HG03196 (cell line): ENCODE measurements around the gene SH3YL1.

Experiments used
- ATAC-seq: cut with Tn5 transposase; IDR thresholded peaks from one replicate; pipeline ENCODE4 v1.9.1; 2021; ENCODE audit not compliant: unreplicated experiment

SH3YL1 gene

DNA sequence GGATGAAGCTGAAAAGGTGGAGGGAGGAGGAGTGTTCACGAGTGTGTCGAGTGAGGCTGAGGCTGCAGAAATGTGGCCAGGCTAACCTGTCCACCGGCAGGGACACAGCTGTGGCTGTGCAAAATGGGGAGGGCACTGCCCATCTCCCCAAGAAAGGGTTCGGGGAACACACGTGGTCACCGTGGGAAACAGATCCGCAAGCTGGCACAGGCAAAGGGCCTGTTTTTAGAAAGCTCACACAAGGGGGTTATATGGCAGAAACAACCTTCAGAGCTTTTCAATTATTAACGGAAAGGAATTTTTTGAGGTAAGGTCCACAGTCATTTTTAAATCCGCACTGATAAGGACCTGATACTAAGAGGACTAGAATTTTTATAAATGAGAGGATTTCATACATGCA is 35.7 kb downstream of the SH3YL1 start:
- no peak for ATAC-seq

- no peak for ATAC-seq
These were observed 39.7 kb downstream of the SH3YL1 start for GRCh38 chr2:223971-224760.

GRCh38 chr2:223451-223850 is 40.4 kb downstream of the SH3YL1 start:
- no peak for ATAC-seq

- ATAC-seq = no peak
These were observed 47.8 kb downstream of the SH3YL1 start for GRCh38 chr2:216068-216467.

DNA sequence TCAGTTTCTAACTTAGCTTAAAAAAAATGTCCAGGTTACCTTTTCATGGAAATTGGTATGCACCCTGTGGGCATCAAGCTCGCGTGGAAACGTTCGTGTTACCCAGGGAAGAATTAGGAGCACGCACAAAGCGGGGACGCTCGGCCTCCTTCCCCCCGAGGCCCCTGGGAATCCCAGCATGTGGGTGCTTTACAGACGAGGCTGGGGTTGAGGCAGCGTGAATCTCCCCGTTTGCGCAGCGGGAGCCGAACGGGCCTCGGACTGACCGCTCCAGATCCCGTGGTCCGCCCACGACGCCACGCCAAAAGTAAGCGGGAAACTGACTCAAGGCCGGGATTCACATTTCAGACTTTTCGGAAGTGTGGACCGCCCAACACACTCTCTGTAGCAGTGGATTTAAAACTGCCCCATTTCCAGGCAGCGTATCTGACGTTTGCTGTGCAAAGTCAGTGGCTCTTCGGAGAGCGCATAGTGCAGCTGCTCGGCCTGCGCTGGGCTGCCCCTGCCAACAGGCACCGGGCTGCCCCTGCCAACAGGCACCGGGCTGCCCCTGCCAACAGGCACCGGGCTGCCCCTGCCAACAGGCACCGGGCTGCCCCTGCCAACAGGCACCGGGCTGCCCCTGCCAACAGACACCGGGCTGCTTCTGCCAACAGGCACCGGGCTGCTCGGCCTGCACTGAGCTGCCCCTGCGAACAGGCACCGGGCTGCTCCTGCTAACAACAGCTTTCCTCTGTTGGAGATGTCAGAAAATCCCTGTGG is 49.7 kb downstream of the SH3YL1 start:
- ATAC-seq = no peak

DNA sequence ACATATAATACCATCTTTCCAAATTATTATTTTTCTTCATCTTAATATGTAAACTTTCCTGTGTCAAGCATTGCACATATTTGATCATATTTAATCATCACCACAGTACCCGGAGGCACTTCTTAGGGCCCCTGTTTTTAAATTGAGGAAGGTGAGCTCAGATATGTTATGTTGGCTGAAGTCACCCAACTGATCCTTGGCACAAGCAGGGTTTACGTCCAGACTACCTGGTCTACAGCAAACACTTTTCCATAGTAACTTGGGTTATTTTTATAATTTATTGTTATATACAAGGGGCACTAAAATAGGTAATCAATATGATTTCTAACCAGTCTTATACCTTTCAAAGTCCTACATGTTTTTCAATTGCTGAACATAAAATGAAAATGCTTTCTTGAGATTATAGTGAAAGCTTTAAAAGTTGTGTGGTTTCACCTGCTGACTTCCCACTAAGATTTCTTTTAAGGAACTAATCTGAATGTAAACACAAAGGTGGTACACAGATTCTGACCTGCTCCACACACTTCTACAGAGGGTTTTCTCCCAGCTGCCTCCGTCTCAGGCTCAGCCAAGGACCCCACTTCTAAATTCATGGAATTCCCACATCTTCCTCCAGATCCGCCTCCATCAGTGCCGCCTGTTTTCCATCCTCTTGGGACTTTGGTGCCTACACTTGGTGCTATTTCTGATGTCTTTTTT is 52.2 kb downstream of the SH3YL1 start:
- no peak for ATAC-seq

GRCh38 chr2:210660-211059 is 53.2 kb downstream of the SH3YL1 start:
- no peak for ATAC-seq

- no peak for ATAC-seq
These were observed 54.4 kb downstream of the SH3YL1 start for GRCh38 chr2:209470-209869.

DNA sequence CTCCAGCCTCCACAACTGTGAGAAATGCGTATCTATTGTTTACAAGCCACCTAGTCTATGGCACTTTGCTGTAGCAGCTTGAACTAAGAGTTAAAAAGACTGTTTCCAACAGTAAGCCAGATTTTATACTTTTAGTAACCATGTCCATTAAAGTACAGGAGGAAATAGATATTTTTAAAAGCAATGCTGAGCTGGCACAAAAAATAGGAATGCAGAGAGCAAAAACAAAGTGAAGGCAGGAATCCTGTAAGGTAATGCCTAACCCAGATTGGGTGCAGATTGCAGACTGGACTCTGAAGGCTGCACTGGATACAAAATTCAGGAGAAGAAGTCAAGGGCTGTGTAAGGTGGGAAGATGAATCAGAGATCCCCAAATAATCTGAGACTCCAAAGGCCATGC is 55.5 kb downstream of the SH3YL1 start:
- no peak for ATAC-seq

GRCh38 chr2:203984-204383 is 59.8 kb downstream of the SH3YL1 start:
- no peak for ATAC-seq

DNA sequence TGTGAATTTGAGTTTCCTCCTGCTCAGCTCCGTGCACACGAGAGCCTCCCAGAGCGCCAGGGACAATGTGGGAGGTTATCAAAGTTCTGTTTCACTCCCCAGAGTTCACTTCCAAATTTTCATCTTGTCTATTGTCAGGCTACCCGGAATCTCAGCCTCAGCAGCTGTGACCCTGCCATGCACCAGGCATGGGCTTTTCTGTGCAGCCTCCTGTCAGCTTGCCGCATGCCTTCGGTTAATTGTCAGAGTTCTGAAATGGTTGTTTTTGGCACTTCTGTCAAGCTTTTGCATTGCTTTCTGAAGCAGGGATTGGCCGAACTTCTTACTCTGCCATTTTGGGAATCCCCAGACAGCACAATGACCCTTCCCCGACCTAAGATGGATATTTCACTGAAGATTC is 60.4 kb downstream of the SH3YL1 start:
- ATAC-seq = no peak

DNA sequence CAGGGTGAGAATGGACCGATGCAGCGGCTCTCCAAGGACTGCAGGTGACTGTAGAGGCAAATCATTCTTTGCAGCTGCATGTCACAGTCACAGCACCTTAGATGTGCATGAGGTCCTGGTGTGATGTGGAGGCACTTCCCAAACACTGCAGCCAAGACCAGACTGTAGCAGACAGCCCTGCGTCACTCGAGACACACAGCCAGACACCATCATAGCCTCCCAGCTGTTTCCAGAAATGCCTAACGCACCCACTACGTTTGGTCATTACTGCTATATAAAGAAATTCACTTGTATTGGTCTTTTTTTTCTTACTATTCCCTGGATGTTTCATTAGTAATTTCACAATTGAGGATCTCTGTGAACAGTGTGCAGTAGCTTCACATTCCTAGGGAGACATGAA is 60.9 kb downstream of the SH3YL1 start:
- ATAC-seq = no peak

DNA sequence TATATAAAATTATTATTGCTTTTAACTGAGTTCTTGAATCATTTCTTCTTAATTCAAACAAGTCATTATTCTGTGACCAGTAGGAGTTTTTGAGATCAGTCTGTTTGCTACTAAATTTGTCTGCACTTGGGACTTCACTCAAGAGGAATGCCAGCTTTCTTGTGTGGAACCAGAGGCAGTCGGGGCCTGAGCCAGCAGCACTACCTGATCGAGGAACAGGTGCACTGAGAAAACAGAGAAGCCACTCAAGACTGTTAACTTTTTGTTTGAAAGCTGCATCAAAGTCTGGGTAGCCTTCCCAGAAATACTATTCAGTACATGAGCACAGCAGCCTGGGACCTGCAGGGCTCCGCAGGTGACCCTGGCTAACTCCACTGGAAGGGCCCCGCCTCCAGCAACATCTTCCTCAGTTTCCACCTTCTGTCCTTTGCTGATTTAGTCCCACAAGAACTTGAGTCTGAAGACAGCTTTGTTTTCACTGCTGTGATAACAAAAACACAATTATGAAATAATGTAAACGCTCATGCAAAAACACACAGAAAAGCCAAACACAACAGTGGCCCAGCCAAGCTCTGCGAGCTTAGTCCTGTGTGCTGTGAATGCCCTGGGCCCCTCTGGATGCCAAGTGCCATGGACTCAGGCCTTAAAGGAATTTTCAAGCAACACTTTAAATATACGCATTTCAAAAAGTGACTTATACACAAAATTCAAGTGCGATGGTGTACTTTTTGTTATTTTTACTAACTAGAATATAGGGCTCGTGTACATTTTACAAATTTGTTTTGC is 62.0 kb downstream of the SH3YL1 start:
- no peak for ATAC-seq

GRCh38 chr2:199041-199966 is 64.5 kb downstream of the SH3YL1 start:
- no peak for ATAC-seq

- ATAC-seq = no peak
These were observed 67.4 kb downstream of the SH3YL1 start for GRCh38 chr2:196406-196805.

DNA sequence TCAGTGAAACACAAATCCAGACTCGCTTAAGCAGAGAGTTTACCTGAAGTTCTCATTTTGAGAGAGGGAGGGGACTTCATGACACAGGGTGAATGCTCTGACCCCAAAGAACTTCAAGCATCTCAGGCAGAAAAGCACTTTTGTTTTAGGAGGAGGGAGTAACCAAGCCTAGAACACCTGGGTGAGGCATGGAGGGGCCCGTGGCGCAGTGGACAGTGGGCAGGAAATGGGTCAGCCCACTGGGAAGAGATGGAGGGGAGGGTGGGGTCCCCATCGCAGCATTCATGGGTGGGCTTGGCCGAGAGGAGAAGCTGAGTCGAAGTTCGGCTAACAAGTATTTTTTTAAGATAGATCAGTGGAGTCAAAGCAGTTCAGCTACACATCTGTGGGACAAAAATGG is 67.9 kb downstream of the SH3YL1 start:
- ATAC-seq = no peak

GRCh38 chr2:193141-193671 is 70.6 kb downstream of the SH3YL1 start:
- ATAC-seq = no peak

- ATAC-seq = no peak
These were observed 72.3 kb downstream of the SH3YL1 start for GRCh38 chr2:191311-192190.

DNA sequence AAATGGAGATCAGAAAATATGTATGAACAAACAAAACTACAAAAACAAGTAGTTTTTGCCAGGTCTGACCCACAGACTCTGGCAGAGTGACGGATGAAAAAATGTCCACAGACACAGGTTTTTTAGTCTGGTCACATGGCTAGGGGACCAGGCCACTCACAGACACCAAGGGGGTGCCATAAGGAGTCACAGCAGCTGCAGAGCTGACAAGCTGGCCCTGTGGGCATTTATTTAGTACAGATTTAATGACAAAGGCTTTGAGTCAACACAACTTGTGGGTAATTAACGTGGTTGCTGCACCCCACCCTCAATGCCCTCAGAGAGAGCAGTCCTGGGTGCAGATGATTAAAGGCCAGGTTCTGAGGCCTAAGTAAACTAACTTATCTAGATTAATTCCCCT is 76.0 kb downstream of the SH3YL1 start:
- no peak for ATAC-seq
